Fibroblast of villous mesenchyme (primary cell): Measurements from ENCODE around the gene LRIG3. TPM values are rescaled to one million over a fixed set of nuclear protein-coding genes. Genes with fewer than 3 reads are reported as not detected.

Experiments used
- DNase-seq: peaks from one replicate; pipeline ENCODE4 v3.0.0-alpha.2; 2010; ENCODE audit warnings: low read depth
- H3K4me3 ChIP-seq: 2 replicates; pipeline ENCODE4 v1.5.1; 2011; ENCODE audit warnings: low read depth, mild to moderate bottlenecking, low read length
- total RNA-seq: library from RNA; depleted of rRNA; stranded (reverse); fragments of >200 nt; gene quantifications from 2 replicates; pipeline ENCODE4 v1.2.3, GENCODE V29; 2012
- TF ChIP-seq, protein P1 (sequence below): IDR thresholded peaks from 2 replicates; pipeline ENCODE4 v1.5.1; 2012; ENCODE audit warnings: low read depth, mild to moderate bottlenecking, low read length; ENCODE audit not compliant: insufficient read depth

The LRIG3 gene
- total RNA-seq, 1 donor: 97.2 TPM

DNA sequence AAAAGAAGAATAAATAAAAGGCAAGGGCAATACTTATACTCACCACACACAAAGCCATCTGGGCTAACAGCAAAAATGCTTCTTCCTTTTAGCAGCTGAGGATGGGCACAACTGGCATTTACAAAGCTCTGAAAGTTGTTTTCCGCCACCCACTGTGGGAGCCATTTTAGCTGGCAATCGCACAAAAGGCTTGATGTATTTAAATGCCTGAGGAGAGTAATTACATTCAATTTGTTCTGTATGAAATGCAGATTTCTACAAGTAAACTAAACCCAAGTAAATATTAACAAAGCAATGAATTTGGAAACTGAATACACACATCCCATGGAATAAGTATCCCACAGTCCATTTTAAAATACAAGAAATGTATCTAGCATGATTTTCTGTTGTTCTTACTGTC lies 37.5 kb downstream of the LRIG3 start:
- H3K4me3 ChIP-seq: no peak overlapping the region
- DNase-seq: no peak
- TF ChIP-seq, protein P1, sequence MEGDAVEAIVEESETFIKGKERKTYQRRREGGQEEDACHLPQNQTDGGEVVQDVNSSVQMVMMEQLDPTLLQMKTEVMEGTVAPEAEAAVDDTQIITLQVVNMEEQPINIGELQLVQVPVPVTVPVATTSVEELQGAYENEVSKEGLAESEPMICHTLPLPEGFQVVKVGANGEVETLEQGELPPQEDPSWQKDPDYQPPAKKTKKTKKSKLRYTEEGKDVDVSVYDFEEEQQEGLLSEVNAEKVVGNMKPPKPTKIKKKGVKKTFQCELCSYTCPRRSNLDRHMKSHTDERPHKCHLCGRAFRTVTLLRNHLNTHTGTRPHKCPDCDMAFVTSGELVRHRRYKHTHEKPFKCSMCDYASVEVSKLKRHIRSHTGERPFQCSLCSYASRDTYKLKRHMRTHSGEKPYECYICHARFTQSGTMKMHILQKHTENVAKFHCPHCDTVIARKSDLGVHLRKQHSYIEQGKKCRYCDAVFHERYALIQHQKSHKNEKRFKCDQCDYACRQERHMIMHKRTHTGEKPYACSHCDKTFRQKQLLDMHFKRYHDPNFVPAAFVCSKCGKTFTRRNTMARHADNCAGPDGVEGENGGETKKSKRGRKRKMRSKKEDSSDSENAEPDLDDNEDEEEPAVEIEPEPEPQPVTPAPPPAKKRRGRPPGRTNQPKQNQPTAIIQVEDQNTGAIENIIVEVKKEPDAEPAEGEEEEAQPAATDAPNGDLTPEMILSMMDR: no peak

DNA sequence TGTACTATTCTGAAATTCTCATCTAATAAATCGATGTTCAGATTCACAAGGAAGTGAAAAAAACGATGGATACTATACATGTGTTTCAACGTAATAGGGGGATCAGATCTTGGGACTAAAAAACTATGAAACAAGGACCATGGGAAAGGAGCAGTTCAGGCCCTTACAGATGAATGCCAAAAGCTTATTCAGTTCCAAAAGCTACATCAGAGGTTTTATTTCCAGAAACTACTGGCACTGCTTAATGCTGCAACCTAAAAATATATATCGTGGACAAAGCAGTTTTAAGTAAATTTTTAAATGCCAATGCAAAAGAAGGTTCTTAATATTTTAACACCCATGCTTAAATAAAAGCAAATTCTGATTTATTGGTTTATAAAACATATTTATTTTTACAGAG lies 38.5 kb downstream of the LRIG3 start:
- TF ChIP-seq, protein P1: no peak
- DNase-seq: no peak
- no peak overlapping the region for H3K4me3 ChIP-seq

DNA sequence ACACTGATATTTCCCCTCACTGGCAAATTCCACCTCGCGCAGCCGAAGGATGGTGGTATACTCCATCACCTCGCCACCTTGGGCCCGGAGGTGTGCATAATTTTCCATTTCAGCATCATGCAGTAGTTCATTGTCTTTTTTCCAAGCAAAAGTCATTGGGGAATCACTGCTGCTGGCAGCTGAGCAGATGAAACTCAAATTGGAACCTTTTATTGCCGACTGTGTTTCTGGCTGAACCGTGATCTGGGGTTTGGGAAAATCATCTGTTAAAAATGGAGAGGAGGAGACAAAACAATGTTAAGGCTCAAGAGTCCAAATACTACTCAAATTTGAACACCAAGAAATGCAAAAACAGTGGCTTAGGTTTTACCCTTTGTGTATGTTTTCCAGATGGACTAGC lies 39.7 kb downstream of the LRIG3 start:
- H3K4me3 ChIP-seq: no peak overlapping the region
- no peak for DNase-seq
- TF ChIP-seq, protein P1: no peak

DNA sequence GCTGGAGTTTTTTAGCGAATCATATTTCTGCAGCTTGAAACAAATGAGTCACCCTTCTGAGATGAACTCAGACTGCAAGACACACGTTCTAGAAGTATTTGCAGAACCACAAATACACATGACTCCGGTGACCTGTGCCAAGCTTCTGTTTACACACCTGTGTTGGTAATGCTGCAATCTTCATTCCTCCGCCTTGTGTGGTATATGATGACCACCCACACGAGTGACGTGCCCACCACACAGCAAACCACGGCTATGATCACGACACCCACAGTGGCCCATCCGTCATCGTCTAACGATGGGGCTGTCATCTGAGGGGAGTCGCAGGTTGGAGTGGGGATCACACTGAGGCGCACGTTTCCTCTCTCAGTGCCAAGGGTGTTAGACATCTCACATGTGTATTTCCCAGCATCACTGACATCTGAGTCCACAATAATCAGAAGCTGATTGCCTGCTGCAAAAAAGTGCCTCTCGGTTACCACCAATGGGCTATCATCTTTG lies 43.0 kb downstream of the LRIG3 start:
- TF ChIP-seq, protein P1: no peak
- DNase-seq: peak; percentile 66
- H3K4me3 ChIP-seq: no peak overlapping the region

DNA sequence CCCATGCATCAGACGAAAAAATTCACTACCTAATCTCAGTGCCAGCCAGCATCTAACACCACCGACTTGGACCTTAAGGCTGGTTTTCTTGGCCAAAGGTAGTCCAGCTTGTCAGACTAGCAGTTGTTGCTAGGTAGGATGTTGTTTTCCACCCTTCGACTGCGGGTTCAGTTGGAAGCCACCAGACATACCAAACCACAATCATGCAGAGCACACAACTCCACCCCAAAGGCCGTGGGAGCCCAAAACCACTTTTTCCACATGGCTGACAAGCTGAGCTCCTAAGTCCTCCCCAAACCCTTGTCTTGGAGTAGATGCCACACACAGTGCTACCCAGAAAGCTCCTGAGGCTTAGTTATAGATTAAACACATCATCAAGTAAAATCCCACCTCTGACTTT lies 46.8 kb downstream of the LRIG3 start:
- TF ChIP-seq, protein P1: no peak
- DNase-seq: no peak
- no peak overlapping the region for H3K4me3 ChIP-seq

DNA sequence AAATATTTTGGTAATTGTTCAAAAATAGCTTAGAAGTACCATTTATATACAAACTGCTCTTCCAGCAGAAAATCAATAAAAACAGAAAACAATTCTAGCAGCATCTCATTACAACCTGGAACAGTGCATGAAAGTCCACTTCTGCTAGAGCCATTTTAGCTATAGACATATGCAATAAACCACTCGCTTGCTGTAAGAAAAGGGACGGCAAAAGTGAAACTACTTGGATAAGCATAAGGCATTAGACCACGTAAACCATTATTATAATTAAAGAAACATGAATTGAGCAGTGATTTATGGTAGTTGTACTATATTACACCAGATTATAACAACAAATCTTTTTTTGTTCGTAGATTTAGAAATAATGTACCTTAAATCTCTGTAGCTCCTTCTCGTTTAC lies 48.7 kb downstream of the LRIG3 start:
- TF ChIP-seq, protein P1: no peak
- no peak overlapping the region for H3K4me3 ChIP-seq
- DNase-seq: peak; percentile 47

DNA sequence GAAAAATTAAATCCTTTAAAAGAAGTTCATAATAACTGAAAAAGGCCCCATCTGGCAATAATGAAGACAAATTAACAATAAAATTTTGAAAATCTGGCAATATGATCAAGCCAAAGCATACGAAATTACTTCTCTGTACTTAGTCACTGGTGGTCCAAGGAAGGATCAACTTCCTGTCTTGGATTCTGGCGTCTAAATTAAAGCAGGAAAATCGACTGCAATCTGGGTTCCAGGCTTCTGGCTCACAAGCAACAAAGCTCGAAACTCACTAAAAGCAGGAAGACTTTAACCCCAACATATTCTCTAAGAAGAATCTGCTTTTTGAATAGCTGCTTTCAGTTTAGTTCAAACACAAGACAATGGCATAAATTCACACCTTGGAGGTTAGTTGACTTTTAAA lies 49.7 kb downstream of the LRIG3 start:
- TF ChIP-seq, protein P1: no peak
- H3K4me3 ChIP-seq: no peak overlapping the region
- no peak for DNase-seq
